T-helper 2 cell treated with Interferon-gamma antibody and Interleukin-4, amounts not matched to agents 100 ng/mL and 5 ng/mL, for 36 hours (primary cell): ENCODE measurements around the gene MRPS22. TPM values are rescaled to one million over a fixed set of nuclear protein-coding genes. Genes with fewer than 3 reads are reported as not detected.
"Not testable (repeated sequence)": the region's sequence is repeated elsewhere in the genome, so short reads cannot be mapped to it uniquely, and the experiment has no call there.

ENCODE experiments used
- intact Hi-C: fragments of 100-400 bp; cut with micrococcal nuclease; formaldehyde crosslinking; loops from one replicate; pipeline ENCODE4 v1.15.1; 2023
- total RNA-seq: library from RNA; stranded (reverse); gene quantifications from 2 replicates; pipeline ENCODE4 v1.2.3, GENCODE V29; 2022

MRPS22 gene
- total RNA-seq, 1 donor from 2014 or later, result 39.8 TPM

DNA sequence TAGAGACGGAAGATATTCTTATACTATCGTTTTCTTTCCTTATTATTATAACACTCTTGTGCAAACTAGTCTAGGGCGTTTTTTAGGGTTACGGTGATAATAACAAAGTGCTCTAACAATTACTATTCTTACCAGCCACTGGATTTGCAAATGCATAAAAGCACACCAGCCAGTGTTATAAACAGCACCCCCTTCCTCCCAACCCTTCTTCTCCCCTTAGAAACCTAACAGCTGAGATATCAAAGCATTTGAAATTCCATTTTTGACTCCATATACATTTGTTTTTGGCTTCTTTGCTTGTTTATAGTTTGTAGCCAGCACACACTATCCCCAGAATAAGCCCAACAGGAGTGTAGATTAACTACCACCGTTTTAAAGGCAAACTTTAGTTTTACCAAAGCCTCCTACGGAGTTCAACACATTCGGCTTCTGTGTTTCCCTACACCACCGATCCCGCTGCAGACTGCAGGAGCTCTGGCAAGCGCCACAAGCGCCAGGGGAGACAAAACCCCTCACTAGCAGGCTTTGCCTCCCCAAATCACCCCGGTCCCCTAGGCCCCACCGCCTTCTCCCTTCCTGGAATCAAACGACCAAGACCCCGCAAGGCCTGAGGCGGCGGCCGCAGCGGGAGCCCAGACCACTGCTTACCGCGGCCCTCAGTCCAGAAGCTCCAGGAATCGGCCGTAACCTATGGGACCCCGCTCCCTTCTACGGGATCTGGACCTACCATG is 45.2 kb downstream of the MRPS22 start:
- intact Hi-C loops, result loop anchor here (1.0 to 5.0 kb wide), 5 partner anchors 45 to 1552 kb away; partner anchors contain the start of genes CEP70, MRPS22, PIK3CB and SLC25A36

GRCh38 chr3:139389552-139390368 is 45.9 kb downstream of the MRPS22 start, which contains the start of gene COPB2:
COPB2 (minus strand) TSS chr3:139389647; CDS start chr3:139389550, 97 bp downstream.
- intact Hi-C loops, result loop anchor here (1.0 to 5.0 kb wide), 5 partner anchors 45 to 1552 kb away; partner anchors contain the start of genes CEP70, MRPS22, PIK3CB and SLC25A36

- intact Hi-C loops, result no loop called here
Observed at GRCh38 chr3:139394116-139394515, 50.3 kb downstream of the MRPS22 start.

DNA sequence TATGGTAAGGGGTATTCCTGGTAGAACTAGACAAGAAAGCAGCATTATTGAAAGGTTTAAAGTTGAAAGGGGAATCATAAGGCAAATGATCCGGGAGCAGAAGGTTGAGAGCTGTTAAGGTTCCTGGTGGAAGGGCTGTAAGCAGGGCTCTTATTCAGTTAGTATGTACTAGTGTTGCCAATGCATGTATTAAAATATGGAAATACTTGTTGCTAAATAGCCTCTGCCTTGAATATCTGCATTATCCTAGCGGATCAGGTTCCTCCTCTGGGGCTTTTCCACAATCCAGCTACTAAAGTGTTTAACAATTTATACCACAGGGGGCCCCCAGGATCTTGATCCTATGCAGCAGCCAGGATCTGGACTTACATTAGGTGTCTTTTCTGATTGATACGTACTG is 52.9 kb downstream of the MRPS22 start:
- intact Hi-C loops, result no loop called here

- intact Hi-C loops, result not testable (repeated sequence)
Observed at GRCh38 chr3:139401155-139401554, 57.3 kb downstream of the MRPS22 start.

Other genes starting within 250 kb of the MRPS22 start
- 106 and 110 TPM in 2 replicates for gene COPB2, start 45.6 kb downstream of the MRPS22 start, total RNA-seq
- gene RBP2, start 132.5 kb downstream of the MRPS22 start, total RNA-seq, result not detected in 2 replicates
- gene RBP1, start 195.7 kb downstream of the MRPS22 start, total RNA-seq, result not detected in 2 replicates